Measurements from ENCODE around the gene FYN. TPM values are rescaled to one million over a fixed set of nuclear protein-coding genes. Genes with fewer than 3 reads are reported as not detected.

The FYN gene
- total RNA-seq, 4 donors from 2014 or later: 55.3 to 249 (median 74.3) TPM

GRCh38 chr6:111761783-111762312 lies 111.4 kb downstream of the FYN start:
- peaks cover 0 to 18% (median 11%) of the 10 kb centered on the region in 4 donors for H3K4me1 ChIP-seq
- H3K36me3 ChIP-seq: no peaks in the 10 kb centered on the region
- H3K4me3 ChIP-seq: peak overlapping the region in 1 of 4 donors; percentile 0
- no peak for TF ChIP-seq POLR2A (IDR thresholded peaks at IDR 0.05)
- no peak for TF ChIP-seq CTCF (IDR thresholded peaks at IDR 0.05)
- peak overlapping the region; percentile 39 to 86 (median 80) for H3K27ac ChIP-seq
- no peaks in the 10 kb centered on the region for H3K27me3 ChIP-seq
- peak in 2 of 3 donors; percentile 71 to 72 for DNase-seq
- H3K9me3 ChIP-seq: no peaks in the 10 kb centered on the region

- H3K4me1 ChIP-seq: peaks cover 0 to 18% (median 11%) of the 10 kb centered on the region in 4 donors
- TF ChIP-seq POLR2A (IDR thresholded peaks at IDR 0.05): no peak
- TF ChIP-seq CTCF (IDR thresholded peaks at IDR 0.05): no peak
- H3K4me3 ChIP-seq: peak overlapping the region in 1 of 4 donors; percentile 0
These were observed 112.0 kb downstream of the FYN start for GRCh38 chr6:111761212-111761611.

GRCh38 chr6:111759836-111760785 lies 113.1 kb downstream of the FYN start:
- H3K36me3 ChIP-seq: no peaks in the 10 kb centered on the region
- H3K27ac ChIP-seq: peak overlapping the region; percentile 72 to 86 (median 80)
- DNase-seq: no peak
- H3K27me3 ChIP-seq: no peaks in the 10 kb centered on the region
- H3K9me3 ChIP-seq: no peaks in the 10 kb centered on the region
- H3K4me1 ChIP-seq: peaks cover 0 to 18% (median 11%) of the 10 kb centered on the region in 4 donors
- TF ChIP-seq CTCF (IDR thresholded peaks at IDR 0.05): no peak
- peak in 1 of 2 donors; percentile 33 for TF ChIP-seq POLR2A (IDR thresholded peaks at IDR 0.05)
- peak overlapping the region; percentile 26 to 37 (median 33) for H3K4me3 ChIP-seq

More at GRCh38 chr6:111761212-111761611, 112.0 kb downstream of the FYN start:
- H3K9me3 ChIP-seq: no peaks in the 10 kb centered on the region
- H3K27ac ChIP-seq: peak overlapping the region; percentile 39 to 86 (median 80)
- H3K27me3 ChIP-seq: no peaks in the 10 kb centered on the region
- no peak for DNase-seq
- H3K36me3 ChIP-seq: no peaks in the 10 kb centered on the region

- H3K4me3 ChIP-seq: peak overlapping the region; percentile 26 to 37 (median 33)
These were observed 113.9 kb downstream of the FYN start for GRCh38 chr6:111759331-111759835.

More at GRCh38 chr6:111759331-111759835, 113.9 kb downstream of the FYN start:
- Histone ChIP-seq H3K4me1 (peaks cover 0 to 18% (median 8%) of the 10 kb centered on the region in 4 donors), H3K27me3 (no peaks in the 10 kb centered on the region), H3K27ac (peak overlapping the region; percentile 72 to 86 (median 80)), H3K9me3 (no peaks in the 10 kb centered on the region), H3K36me3 (no peaks in the 10 kb centered on the region)
- no peak for DNase-seq
- TF ChIP-seq CTCF (IDR thresholded peaks at IDR 0.05): no peak
- no peak for TF ChIP-seq POLR2A (IDR thresholded peaks at IDR 0.05)
